GM18873 (cell line): ENCODE measurements around the gene SPPL2A.

Source experiments
- ATAC-seq: cut with Tn5 transposase; IDR thresholded peaks from one replicate; pipeline ENCODE4 v1.9.1; 2021; ENCODE audit warnings: mild to moderate bottlenecking, moderate library complexity, moderate number of reproducible peaks; ENCODE audit not compliant: unreplicated experiment, low FRiP score

SPPL2A gene

DNA sequence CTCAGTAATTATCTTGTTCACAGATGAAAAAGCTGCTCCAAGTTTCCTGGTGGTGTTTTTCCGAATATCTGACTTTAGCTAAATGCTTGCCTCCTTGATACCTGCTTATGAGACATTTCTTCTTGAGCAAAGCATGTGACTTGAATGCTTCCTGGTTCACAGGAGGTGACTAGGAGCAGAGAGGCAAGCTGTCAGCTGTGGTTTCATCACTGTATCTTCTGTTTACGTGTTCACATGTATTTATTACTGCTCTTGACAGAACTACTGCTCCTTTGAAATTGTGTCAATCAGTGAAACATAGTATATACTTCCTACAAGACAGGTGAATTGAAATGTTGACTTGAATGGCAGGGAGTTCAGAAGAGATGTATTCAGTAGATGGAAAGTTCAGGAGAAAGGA is 8.9 kb upstream of the SPPL2A start:
- no peak for ATAC-seq

DNA sequence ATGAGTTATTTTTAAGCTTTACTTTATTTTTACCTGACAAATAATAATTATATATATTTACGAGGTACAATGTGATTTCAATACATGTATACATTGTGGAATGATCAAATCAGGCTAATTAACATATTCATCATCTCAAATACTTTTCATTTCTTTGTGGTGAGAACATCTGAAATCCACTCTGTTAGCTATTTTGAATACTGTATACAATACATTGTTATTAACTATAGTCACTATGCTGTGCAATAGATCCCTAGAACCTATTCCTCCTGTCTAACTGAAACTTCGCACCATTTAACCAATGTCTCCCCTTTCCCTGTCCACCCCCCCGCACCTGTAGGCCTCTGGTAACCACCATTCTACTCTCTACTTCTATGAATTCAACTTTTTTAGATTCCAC is 7.9 kb upstream of the SPPL2A start:
- no peak for ATAC-seq

DNA sequence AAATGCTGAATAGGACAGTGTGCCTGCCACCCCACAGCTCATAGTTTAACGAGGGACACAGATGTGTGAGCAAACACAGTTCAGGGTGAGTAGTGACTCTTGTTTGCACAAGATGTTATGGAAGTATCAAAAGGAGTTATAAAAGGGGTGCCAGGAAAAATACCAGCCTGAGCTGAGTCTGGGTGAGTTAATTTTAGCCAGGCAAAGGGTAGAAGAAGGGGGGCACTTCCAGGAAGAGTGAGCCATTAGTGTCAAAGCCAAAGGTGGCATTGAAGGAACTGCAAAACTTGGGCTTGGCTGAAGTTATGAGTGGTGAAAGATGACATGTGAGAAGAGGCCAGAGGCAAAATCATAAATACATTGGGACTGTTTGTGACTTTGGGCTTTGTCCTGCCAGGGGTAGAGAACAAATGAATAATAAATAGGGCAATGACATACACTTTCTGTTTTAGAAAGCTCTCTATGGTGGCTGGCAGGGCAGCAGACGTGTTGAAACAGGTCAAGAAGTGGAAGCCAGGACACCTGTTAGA is 1.9 kb upstream of the SPPL2A start:
- no peak for ATAC-seq

GRCh38 chr15:50764461-50765194 is 878 bp downstream of the SPPL2A start:
- ATAC-seq, result no peak

DNA sequence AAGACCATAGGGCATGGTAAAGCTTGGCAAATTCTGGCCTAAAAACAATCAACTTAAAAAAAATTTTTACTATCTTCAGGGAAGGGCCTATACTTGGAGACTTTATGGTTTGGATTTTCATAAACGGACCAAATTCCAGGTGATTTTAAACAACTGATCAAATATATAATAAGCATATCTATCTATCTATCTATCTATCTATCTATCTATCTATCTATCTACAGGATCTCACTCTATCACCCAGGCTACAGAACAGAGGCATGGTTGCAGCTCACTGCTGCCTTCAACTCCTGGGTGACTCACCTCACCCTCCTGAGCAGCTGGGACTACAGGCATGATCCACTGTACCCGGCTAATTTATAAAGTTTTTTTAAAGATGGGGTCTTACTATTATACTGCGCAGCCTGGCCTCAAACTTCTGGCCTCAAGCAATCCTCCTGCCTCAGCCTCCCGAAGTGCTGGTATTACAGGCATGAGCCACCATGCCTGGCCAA is 6.7 kb downstream of the SPPL2A start:
- ATAC-seq, result no peak

- ATAC-seq, result no peak
Observed at GRCh38 chr15:50753463-50753862, 12.0 kb downstream of the SPPL2A start.

DNA sequence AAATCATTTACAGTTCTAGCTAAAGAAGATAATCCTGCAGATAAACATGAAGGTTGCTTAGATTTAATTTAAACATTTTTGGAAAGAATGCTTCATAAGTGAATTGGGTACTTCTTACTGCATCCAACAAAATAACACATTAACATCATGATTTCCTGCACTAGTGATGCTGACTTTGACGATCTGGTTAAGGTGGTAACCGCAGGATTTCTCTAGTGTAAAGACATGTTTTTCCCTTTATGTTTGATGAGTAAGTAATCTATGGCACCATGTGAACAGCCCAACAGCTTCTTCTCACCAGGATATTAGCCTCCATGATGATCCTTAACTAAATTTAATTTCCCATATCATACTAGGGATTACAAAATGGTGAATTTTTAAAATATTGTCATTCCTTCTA is 14.1 kb downstream of the SPPL2A start:
- no peak for ATAC-seq

DNA sequence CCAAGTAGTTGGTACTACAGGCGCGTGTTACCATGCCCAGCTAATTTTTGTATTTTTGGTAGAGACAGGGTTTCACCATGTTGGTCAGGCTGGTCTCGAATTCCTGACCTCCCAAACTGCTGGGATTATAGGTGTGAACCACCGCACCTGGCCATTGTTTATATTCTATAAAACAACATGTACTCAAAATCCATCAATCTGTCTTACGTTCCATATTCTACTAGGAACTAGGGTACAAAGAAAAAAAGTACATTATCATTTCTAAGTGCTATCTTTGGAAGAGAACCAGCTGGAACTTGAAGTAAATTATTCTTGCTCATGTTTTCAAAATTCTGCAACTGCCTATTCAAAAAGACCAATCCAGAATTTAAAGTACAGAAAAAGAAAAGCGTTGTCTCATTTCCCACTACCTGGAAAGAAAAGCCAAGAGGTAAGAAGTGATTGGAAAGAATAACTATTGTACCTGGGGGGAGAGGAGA is 15.2 kb downstream of the SPPL2A start:
- no peak for ATAC-seq

DNA sequence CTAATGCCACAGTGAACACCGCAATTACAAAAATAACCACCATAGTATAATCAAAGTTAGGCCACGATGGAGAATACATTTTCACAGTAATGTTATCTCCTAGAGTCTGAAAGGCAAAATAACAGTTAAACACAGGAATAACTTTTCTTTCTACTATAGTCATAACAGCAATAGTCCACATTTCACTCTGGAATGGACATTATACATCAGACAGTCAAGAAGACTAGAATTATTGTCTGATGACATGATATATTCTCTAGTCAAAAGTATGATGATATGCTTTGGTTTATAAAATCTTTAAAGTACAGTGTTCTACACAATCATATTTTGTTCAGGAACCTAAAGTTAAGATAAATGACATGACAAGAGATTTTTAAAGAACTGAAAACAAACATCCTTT is 18.0 kb downstream of the SPPL2A start:
- no peak for ATAC-seq

DNA sequence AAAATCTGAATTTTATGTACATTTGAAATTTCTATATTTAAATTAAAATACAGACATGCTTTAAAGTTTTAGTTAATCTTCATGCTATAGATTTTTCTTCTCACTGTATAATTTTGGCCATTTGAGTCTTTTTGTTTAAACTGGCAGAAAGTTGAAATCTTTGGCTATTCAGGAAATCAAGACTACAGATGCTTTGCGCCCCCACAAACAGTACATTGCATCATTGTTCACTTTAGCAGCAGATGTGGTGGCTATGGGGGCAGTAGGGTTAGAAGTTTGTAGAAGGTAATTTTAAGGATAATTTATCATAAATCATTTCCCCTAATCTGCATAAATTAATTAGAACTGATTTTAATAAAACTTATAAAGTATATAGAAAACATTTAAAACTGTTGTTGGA is 20.9 kb downstream of the SPPL2A start:
- no peak for ATAC-seq

DNA sequence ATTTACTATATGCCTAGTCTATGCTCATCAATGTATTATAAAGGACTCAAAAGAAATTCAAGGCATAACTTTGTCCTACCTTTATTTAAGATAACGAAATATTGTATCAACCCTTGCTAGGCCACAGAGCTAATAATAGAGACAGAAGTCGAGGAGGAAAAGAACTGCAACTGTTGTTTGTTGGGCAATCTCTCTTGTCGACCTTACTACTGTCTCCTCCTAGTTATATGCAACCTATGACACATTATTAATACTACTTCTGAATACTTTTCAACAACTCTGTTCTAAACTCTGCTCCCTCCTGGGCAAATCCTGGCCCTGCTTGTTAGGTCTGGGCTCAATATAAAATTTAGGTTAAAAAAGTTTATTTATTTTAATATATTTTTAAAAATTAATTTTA is 24.6 kb downstream of the SPPL2A start:
- no peak for ATAC-seq

DNA sequence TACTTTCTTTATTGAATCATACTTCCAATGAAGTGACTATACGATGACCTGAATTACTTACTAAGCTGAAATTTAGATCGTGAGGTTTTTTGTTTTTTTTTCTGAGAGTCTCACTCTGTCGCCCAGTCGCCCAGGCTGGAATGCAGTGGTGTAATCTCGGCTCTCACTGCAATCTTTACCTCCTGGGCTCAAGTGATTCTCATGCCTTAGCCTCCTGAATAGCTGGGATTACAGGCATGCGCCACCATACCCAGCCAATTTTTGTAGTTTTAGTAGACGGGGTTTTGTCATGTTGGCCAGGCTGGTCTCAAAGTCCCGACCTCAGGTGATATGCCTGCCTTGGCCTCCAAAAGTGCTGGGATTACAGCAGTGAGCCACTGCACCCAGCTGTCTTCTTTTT is 28.7 kb downstream of the SPPL2A start:
- no peak for ATAC-seq

GRCh38 chr15:50735156-50735555 is 30.4 kb downstream of the SPPL2A start:
- ATAC-seq, result no peak

DNA sequence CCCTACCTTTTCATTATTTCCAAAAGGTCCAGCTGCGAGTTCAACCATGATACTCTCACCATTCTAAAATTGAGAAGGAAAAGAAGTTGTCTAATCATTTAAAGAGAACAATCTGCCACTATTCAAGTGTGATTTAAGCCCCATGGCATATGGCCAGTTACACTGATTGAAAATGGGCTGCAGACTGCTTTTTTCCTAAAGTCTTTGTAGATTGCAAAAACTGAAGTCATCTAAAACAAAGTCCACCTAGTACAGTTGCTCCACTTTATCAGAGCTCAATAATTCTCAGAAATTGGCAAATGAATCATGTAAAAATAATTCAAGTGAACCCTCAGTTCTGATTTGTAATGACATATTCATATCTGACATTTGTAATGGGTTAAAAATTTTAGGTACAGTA is 39.2 kb downstream of the SPPL2A start:
- ATAC-seq, result no peak

- no peak for ATAC-seq
Observed at GRCh38 chr15:50718700-50719125, 46.8 kb downstream of the SPPL2A start.

DNA sequence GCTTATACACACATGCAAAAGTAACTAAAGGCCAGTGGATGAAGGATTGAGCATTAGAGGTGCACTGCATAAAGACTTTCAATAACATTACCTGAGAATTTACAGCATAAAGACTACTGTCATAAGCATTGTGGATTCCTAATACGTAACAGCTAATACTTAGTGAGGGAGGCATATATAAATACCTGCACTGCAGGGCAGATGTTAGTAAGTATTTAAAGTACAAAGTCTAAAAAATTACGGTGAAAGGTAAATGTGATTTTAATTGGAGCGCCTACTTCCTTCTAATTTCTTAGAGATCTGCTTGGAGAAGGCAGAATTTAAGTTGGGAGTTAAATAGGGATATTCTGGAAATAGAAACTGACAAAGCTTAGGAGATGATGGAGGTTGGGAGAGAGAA is 53.5 kb downstream of the SPPL2A start:
- no peak for ATAC-seq

DNA sequence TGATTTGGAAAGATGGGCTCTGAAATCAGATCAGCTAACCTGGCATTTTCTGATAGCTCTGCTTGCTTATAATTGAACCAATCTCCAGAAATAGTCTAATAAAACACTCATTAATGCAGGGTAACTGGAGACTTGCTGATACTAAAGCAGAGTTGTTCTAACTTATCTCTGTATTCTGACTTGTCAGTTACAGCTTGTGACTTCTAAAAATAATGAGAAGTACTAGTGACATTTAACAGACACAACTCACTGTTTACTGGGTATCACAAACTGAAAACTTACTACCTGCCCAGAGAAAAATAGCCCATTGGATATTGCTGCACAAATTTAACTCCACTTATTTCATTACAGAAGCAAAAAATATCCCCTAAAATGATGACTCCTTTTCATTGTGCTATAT is 54.9 kb downstream of the SPPL2A start:
- no peak for ATAC-seq

DNA sequence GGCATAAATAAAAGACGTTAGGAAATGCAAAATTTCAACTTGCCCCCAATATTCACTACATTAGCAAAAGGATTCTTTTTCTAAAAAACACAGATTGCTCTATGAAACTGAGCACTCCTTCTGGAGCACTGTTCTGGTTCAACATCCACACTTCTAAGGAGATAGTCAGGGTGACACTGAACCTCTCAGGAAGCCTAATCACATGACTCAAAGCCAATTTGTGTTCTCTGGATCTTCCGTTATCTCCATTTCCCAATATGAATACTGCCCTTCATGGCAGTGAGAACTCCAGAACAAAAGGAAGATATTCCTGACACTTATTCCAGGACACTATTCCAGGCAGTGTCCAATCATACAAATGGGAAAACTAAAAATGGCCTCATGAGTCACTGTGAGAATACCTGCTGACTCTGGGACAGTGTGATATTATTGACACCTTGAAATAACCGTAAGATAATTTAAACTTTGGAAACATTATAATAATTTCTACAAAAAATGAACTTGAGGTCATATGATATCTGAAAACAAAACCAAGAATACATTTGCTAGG is 57.6 kb downstream of the SPPL2A start:
- ATAC-seq, result no peak

- ATAC-seq, result no peak
Observed at GRCh38 chr15:50702762-50703334, 62.7 kb downstream of the SPPL2A start.

- no peak for ATAC-seq
Observed at GRCh38 chr15:50698101-50698500, 67.4 kb downstream of the SPPL2A start.

DNA sequence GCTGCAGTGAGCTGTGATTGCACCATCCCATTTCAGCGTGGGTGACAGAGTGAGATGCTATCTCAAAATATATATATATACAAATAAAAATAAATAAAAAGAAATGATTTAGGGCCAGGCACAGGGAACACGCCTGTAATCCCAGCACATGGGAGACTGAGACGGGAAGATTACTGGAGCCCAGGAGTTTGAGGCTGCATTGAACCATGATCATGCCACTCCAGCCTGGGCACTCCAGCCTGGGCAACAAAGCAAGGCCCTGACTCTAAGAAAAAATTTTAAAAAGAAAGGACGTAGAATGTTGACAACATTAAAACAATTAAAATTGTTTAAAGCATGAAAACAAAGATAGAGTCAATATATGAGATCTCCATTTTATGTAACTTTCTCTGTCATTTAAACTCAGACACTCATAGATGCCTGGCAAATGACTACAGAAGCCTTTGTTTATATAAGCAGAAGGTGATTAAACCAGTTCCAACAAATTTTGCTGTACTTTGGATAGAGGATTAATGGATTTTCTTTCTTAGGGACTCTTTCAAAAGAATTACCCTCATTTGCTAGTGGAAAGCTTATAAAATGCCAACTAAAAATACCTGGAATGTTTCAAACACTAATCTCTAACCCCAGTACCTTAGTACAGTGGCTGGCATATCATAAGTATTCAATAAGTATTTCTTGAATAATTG is 68.3 kb downstream of the SPPL2A start:
- ATAC-seq, result no peak
